Lower leg skin (tissue), 3 donors: ENCODE results near the gene MLYCD.

Experiments used
- POLR2A ChIP-seq, 2 donors: fragments of 450-650 bp; IDR thresholded peaks; one replicate each; pipeline ENCODE4 v1.6.1; 2016 to 2017; ENCODE audit warnings: antibody characterized with exemption in 2 of 2, mild to moderate bottlenecking in 1 of 2, moderate library complexity in 1 of 2
- TF ChIP-seq, protein P1 (sequence below), 3 donors: fragments of 450-650 bp; IDR thresholded peaks; one replicate each; pipeline ENCODE4 v1.5.1; 2016; ENCODE audit warnings: antibody characterized with exemption in 3 of 3, mild to moderate bottlenecking in 3 of 3, moderate library complexity in 2 of 3

DNA sequence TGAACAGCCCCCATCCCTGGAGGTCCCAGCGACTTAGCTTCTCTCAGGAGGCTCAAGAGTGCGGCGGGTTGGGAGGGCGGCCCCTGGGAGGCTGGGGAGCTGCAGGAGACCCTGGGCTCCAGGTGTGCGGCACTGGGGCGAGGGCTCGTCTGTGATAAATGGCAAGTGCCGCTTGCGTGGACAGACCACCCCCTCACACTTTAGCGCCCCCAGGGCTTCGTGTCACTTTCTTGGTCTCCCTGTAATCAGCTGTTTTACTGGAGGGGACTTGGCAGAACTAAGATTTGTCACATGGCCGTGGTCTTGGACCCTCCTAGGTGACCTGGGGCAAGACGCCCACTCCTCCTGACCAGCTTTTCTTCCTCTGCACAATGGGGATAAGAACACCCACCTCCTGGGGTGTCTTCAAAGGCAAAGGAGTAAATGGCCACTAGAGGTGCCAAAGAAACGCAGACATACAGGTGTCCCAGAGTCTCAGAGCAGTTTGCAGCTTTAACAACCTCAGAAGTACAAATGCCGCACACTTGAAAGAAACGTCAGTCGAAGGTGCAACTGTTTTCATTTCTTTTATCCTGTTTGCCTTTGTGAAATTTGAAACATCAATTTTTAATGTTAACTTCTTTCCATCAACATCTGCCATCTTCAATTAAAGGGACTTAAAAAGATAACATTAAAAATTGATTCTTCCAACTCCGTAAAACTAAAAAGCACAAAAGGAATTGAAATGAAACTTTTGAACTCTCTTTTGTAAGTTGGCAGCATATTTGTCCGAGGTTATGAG lies 55.1 kb downstream of the MLYCD start:
- TF ChIP-seq, protein P1, sequence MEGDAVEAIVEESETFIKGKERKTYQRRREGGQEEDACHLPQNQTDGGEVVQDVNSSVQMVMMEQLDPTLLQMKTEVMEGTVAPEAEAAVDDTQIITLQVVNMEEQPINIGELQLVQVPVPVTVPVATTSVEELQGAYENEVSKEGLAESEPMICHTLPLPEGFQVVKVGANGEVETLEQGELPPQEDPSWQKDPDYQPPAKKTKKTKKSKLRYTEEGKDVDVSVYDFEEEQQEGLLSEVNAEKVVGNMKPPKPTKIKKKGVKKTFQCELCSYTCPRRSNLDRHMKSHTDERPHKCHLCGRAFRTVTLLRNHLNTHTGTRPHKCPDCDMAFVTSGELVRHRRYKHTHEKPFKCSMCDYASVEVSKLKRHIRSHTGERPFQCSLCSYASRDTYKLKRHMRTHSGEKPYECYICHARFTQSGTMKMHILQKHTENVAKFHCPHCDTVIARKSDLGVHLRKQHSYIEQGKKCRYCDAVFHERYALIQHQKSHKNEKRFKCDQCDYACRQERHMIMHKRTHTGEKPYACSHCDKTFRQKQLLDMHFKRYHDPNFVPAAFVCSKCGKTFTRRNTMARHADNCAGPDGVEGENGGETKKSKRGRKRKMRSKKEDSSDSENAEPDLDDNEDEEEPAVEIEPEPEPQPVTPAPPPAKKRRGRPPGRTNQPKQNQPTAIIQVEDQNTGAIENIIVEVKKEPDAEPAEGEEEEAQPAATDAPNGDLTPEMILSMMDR (IDR thresholded peaks at IDR 0.05) = no peak
- no peak for TF ChIP-seq POLR2A (IDR thresholded peaks at IDR 0.05)
